Testis (tissue), 3 donors: Measurements from ENCODE around the gene STAC3. TPM values are rescaled to one million over a fixed set of nuclear protein-coding genes. Genes with fewer than 3 reads are reported as not detected.

Experiments used
- DNase-seq: peaks from one replicate; pipeline ENCODE4 v3.0.0-alpha.2; 2019
- H3K27ac ChIP-seq, 2 donors: fragments of 200-600 bp; sonication (generic); one replicate each; pipeline ENCODE4 v1.5.1; 2019
- H3K27me3 ChIP-seq: fragments of 200-600 bp; sonication (generic); one replicate; pipeline ENCODE4 v1.5.1; 2019
- H3K36me3 ChIP-seq: fragments of 200-600 bp; sonication (generic); one replicate; pipeline ENCODE4 v1.5.1; 2017; ENCODE audit warnings: low read depth; ENCODE audit errors: missing control alignments
- H3K4me1 ChIP-seq: fragments of 200-600 bp; sonication (generic); one replicate; pipeline ENCODE4 v1.5.1; 2019
- H3K4me3 ChIP-seq, 2 donors: fragments of 200-600 bp; sonication (generic); one replicate each; pipeline ENCODE4 v1.5.1; 2017 to 2019
- H3K9me3 ChIP-seq: fragments of 200-600 bp; sonication (generic); one replicate; pipeline ENCODE4 v1.5.1; 2017
- POLR2A ChIP-seq: fragments of 450-650 bp; IDR thresholded peaks from one replicate; pipeline ENCODE4 v1.6.1; 2017; ENCODE audit warnings: antibody characterized with exemption, mild to moderate bottlenecking, moderate library complexity
- WGBS, 2 donors: methylation state at CpG; one replicate each; pipeline ENCODE4 v1.1.5; 2018; 5-methylcytosine and 5-hydroxymethylcytosine counted together
- intact Hi-C: fragments of 100-400 bp; cut with DNase I; formaldehyde crosslinking; loops from one replicate; pipeline ENCODE4 v1.15.1; 2023; ENCODE audit warnings: low total_unique reads
- polyA plus RNA-seq: library from polyadenylated mRNA; stranded (reverse); fragments of 350-450 nt; fragmentation: Illumina TruSeq; extraction: RNeasy Lipid Tissue Mini Kit (QIAGEN cat#74804); gene quantifications from one replicate; pipeline ENCODE4 v1.2.3, GENCODE V29; 2014; ENCODE audit warnings: low read depth, low replicate concordance; ENCODE audit not compliant: insufficient read depth
- total RNA-seq, 2 donors: library from RNA; depleted of rRNA; stranded (reverse); fragments of >200 nt; gene quantifications; one replicate each; pipeline ENCODE4 v1.2.3, GENCODE V29; 2016
- TF ChIP-seq, protein P1 (sequence below), 3 experiments: fragments of 450-650 bp in 2 of 3; fragments of 200-600 bp in 1 of 3; sonication (generic) in 1 of 3; IDR thresholded peaks; one replicate each; pipeline ENCODE4 v1.5.1; 2016 to 2019; ENCODE audit warnings: antibody characterized with exemption in 3 of 3, mild to moderate bottlenecking in 2 of 3, moderate library complexity in 1 of 3

STAC3 gene
- total and polyA plus RNA-seq, 3 donors from 2014 or later = 5.0 to 23.4 (median 12.0) TPM

DNA sequence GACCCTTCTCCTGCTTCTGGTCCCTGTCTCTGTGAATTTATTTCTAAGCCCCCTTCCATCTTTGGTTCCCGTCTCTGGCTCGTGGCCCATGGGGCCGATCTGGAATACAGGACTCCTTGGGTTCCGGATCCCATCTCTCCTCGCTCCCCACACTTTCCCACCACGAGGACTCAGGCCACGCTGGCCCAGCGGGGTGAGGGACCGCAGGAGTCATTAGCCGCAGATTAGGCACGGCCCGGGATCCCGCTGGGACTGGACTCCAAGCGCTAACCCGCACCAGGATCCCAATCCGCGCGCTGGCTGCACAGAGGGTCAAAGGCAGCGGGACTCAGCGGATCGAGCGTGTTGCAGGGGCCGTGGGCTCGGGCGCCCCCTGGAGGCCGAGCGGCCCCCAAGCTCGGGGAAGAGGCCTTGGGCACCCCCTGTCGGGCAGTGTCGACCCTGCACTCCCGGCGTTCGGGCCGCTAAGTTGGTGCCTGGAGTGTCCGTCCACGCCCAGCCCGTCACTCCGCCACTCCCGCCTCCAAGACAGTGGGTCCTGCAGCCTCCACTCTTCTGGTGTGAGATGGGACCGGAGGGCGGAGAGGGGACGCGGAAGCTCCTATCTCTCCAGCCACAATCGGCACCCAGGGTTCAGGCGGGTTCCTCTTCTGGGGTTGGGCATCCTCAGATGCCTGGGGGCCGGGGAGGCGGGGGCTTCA is 12.0 kb downstream of the STAC3 start:
- H3K36me3 ChIP-seq = no peaks in the 10 kb centered on the region
- intact Hi-C loops = no loop called here

DNA sequence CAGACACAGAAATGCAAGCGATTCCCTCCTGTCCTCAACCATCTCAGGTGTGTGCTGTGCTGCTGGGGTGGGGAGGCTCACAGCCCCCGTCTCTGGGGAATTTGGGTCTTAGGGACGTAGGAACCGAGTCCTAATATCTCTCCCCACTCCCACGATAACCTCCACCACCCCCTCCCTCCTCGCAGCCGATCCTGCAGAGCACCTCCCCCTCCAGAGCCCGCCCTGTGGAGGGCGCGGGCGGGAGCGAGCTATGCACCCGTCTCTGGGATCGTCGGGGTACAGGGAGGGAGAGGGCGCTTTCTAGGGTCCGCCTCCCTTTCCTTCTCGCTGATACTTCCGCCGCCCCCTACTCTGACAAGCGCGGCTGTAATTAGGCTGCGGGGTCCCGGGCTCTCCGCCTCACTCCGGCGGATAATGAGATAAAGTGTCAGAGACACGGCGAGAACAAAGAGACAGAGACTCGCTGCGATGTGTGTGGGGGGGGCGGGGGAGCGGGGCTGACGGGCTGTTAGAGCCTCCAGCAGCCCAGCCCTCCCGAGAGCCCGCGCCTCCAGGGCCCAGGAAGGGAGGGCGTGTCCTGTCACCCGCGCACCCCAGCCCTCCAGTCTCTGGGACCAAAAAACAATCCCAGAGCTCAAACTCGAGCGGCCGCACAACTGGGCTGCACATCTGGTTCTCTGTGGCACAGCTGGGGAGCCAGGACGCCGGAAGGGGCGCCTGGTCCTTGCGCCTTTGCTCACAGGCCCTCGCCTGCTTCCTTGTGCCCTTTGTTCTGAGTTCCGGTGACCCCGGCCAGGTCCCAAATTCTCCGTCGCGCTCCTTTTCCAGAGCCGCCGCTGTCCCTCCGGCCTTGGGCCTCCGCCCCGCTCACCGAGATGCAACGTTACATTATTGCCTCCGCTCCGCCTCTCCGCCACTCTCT is 12.8 kb downstream of the STAC3 start:
- intact Hi-C loops = no loop called here
- H3K27me3 ChIP-seq = no peaks in the 10 kb centered on the region

More for the DNA sequence above, 12.0 kb downstream of the STAC3 start:
- peak; percentile 90 for DNase-seq
- peaks cover 34% of the 10 kb centered on the region for H3K4me1 ChIP-seq
- H3K27ac ChIP-seq = no peak overlapping the region
- H3K4me3 ChIP-seq = peak overlapping the region; percentile 46 to 48
- H3K9me3 ChIP-seq = no peaks in the 10 kb centered on the region
- WGBS, 2 donors = 2 to 4% methylated on average over 22 to 24 of the region's 47 CpGs
- TF ChIP-seq POLR2A = no peak
- TF ChIP-seq, protein P1, sequence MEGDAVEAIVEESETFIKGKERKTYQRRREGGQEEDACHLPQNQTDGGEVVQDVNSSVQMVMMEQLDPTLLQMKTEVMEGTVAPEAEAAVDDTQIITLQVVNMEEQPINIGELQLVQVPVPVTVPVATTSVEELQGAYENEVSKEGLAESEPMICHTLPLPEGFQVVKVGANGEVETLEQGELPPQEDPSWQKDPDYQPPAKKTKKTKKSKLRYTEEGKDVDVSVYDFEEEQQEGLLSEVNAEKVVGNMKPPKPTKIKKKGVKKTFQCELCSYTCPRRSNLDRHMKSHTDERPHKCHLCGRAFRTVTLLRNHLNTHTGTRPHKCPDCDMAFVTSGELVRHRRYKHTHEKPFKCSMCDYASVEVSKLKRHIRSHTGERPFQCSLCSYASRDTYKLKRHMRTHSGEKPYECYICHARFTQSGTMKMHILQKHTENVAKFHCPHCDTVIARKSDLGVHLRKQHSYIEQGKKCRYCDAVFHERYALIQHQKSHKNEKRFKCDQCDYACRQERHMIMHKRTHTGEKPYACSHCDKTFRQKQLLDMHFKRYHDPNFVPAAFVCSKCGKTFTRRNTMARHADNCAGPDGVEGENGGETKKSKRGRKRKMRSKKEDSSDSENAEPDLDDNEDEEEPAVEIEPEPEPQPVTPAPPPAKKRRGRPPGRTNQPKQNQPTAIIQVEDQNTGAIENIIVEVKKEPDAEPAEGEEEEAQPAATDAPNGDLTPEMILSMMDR (IDR thresholded peaks at IDR 0.05) = peak; percentile 99 to 100 (median 100)
- no peaks in the 10 kb centered on the region for H3K27me3 ChIP-seq

DNA sequence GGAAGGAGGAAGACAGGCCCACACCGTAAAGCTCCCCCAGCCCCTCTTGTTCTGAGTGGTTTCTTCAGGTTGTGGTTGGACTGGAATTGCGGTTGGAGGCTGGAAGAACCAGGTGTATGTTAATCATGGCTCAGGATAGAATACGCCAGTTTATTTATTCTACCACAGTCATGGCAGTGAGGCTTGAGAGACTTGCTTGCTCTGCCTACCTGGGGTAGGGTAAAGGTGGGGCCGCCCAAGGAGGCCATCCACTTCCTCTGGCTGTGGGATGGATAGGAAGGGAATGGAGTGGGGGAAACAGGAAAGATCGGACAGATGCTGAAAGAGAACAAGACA is 13.4 kb downstream of the STAC3 start:
- intact Hi-C loops = no loop called here
- H3K27ac ChIP-seq = no peak overlapping the region
- no peaks in the 10 kb centered on the region for H3K9me3 ChIP-seq
- DNase-seq = no peak
- H3K27me3 ChIP-seq = no peaks in the 10 kb centered on the region
- H3K4me3 ChIP-seq = no peak overlapping the region
- H3K4me1 ChIP-seq = peaks cover 24% of the 10 kb centered on the region
- no peak for TF ChIP-seq POLR2A
- TF ChIP-seq, protein P1 (IDR thresholded peaks at IDR 0.05) = no peak
- no peaks in the 10 kb centered on the region for H3K36me3 ChIP-seq
- 49 to 61% methylated on average over 5 of the region's 5 CpGs for WGBS, 2 donors

More for the DNA sequence above, 12.8 kb downstream of the STAC3 start:
- TF ChIP-seq, protein P1 (IDR thresholded peaks at IDR 0.05) = no peak
- no peak for TF ChIP-seq POLR2A
- Histone ChIP-seq H3K36me3 (no peaks in the 10 kb centered on the region), H3K9me3 (no peaks in the 10 kb centered on the region), H3K4me1 (peaks cover 29% of the 10 kb centered on the region), H3K4me3 (peak overlapping the region; percentile 46 to 48), H3K27ac (no peak overlapping the region)
- WGBS, 2 donors = 11 to 14% methylated on average over 57 to 59 of the region's 63 CpGs
- DNase-seq = no peak

DNA sequence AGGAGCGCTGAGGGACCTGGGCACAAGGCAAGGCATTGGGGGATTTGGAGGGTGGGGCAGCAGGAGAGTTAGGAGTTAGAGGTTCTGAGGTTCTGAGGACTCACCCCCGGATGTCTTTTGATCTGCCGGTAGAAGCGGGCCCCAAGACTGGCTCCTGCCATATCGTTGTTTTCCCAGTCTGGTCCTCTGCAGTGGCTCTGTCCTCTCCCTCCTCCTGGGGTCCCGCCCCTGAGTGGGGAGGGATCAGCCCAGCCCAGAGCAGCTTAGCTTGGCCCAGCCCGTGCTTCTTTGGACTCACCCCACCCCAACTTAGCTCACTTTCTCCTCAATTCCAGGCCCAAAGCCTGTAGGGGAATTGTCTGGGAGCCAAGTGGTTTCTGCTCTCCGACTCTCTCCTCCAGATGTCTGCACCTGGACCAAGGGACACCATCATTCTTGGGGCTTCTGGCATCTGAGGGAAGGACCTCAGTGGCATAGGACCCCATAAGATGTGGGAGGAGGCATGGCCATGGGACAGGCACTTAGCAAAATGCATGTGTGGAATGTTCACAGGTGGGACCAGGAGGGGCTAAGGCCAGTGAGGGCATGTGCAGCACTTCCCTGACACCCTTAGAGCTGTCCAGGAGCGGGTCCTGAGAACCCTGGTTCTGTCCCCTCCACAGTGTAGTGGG is 13.9 kb downstream of the STAC3 start:
- WGBS, 2 donors = 36 to 50% methylated on average over 5 to 9 of the region's 9 CpGs
- no peaks in the 10 kb centered on the region for H3K9me3 ChIP-seq
- peaks cover 24% of the 10 kb centered on the region for H3K4me1 ChIP-seq
- TF ChIP-seq, protein P1 (IDR thresholded peaks at IDR 0.05) = no peak
- intact Hi-C loops = no loop called here
- no peaks in the 10 kb centered on the region for H3K36me3 ChIP-seq
- DNase-seq = no peak
- H3K27me3 ChIP-seq = no peaks in the 10 kb centered on the region
- no peak overlapping the region for H3K4me3 ChIP-seq
- no peak overlapping the region for H3K27ac ChIP-seq
